ENCODE data around the gene PHF19. TPM values are rescaled to one million over a fixed set of nuclear protein-coding genes. Genes with fewer than 3 reads are reported as not detected.

Gene PHF19
- polyA plus RNA-seq, 6 donors from 2014 or later: 0.26 to 5.4 (median 3.5) TPM

GRCh38 chr9:120857902-120858301 lies 19.1 kb downstream of the PHF19 start:
- no peaks in the 10 kb centered on the region for H3K36me3 Mint-ChIP-seq
- ATAC-seq (ENCODE audit: low read depth in 2 of 2) (no peak), DNase-seq (no peak)
- H3K27ac Mint-ChIP-seq: no peak overlapping the region
- no peaks in the 10 kb centered on the region for H3K9me3 Mint-ChIP-seq
- peaks cover 5 to 11% (median 8%) of the 10 kb centered on the region in 3 donors for H3K4me1 Mint-ChIP-seq
- no peak overlapping the region for H3K4me3 Mint-ChIP-seq
- H3K27me3 Mint-ChIP-seq: no peaks in the 10 kb centered on the region

- Mint-ChIP-seq H3K4me3 (no peak overlapping the region), H3K27ac (no peak overlapping the region), H3K4me1 (peaks cover 8 to 11% (median 8%) of the 10 kb centered on the region in 3 donors), H3K36me3 (no peaks in the 10 kb centered on the region), H3K27me3 (no peaks in the 10 kb centered on the region), H3K9me3 (no peaks in the 10 kb centered on the region)
- ATAC-seq (ENCODE audit: low read depth in 2 of 2): no peak
- DNase-seq: no peak
These were observed 19.5 kb downstream of the PHF19 start for GRCh38 chr9:120857481-120857880.

GRCh38 chr9:120856700-120857099 lies 20.3 kb downstream of the PHF19 start:
- H3K36me3 Mint-ChIP-seq: no peaks in the 10 kb centered on the region

GRCh38 chr9:120855827-120856670 lies 20.9 kb downstream of the PHF19 start:
- H3K9me3 Mint-ChIP-seq: no peaks in the 10 kb centered on the region
- peaks cover 8 to 11% (median 8%) of the 10 kb centered on the region in 3 donors for H3K4me1 Mint-ChIP-seq
- peak overlapping the region in 2 of 6 donors; percentile 26 to 53 for H3K27ac Mint-ChIP-seq
- H3K4me3 Mint-ChIP-seq: no peak overlapping the region
- H3K36me3 Mint-ChIP-seq: no peaks in the 10 kb centered on the region
- DNase-seq: no peak
- H3K27me3 Mint-ChIP-seq: no peaks in the 10 kb centered on the region
- no peak for ATAC-seq (ENCODE audit: low read depth in 2 of 2)

More at GRCh38 chr9:120856700-120857099, 20.3 kb downstream of the PHF19 start:
- ATAC-seq (ENCODE audit: low read depth in 2 of 2): no peak
- no peaks in the 10 kb centered on the region for H3K9me3 Mint-ChIP-seq
- H3K4me3 Mint-ChIP-seq: no peak overlapping the region
- no peaks in the 10 kb centered on the region for H3K27me3 Mint-ChIP-seq
- DNase-seq: no peak
- peak overlapping the region in 1 of 6 donors; percentile 89 for H3K27ac Mint-ChIP-seq
- H3K4me1 Mint-ChIP-seq: peaks cover 8 to 11% (median 8%) of the 10 kb centered on the region in 3 donors

- no peaks in the 10 kb centered on the region for H3K27me3 Mint-ChIP-seq
- H3K4me3 Mint-ChIP-seq: no peak overlapping the region
- peaks cover 4 to 17% (median 8%) of the 10 kb centered on the region in 3 donors for H3K4me1 Mint-ChIP-seq
- ATAC-seq (ENCODE audit: low read depth in 2 of 2): no peak
- no peaks in the 10 kb centered on the region for H3K36me3 Mint-ChIP-seq
- no peak for DNase-seq
- peak overlapping the region in 1 of 6 donors; percentile 47 for H3K27ac Mint-ChIP-seq
- no peaks in the 10 kb centered on the region for H3K9me3 Mint-ChIP-seq
These were observed 22.2 kb downstream of the PHF19 start for GRCh38 chr9:120854596-120855327.

GRCh38 chr9:120853198-120853597 lies 23.8 kb downstream of the PHF19 start:
- no peak for ATAC-seq (ENCODE audit: low read depth in 2 of 2)
- H3K36me3 Mint-ChIP-seq: no peaks in the 10 kb centered on the region
- H3K27me3 Mint-ChIP-seq: no peaks in the 10 kb centered on the region
- H3K4me1 Mint-ChIP-seq: peaks cover 0 to 17% (median 3%) of the 10 kb centered on the region in 3 donors
- no peaks in the 10 kb centered on the region for H3K9me3 Mint-ChIP-seq
- no peak for DNase-seq
- H3K4me3 Mint-ChIP-seq: no peak overlapping the region
- peak overlapping the region in 1 of 6 donors; percentile 7 for H3K27ac Mint-ChIP-seq

GRCh38 chr9:120852240-120853010 lies 24.6 kb downstream of the PHF19 start:
- Mint-ChIP-seq H3K4me3 (no peak overlapping the region), H3K27me3 (no peaks in the 10 kb centered on the region), H3K4me1 (peaks cover 0 to 25% (median 3%) of the 10 kb centered on the region in 3 donors), H3K36me3 (no peaks in the 10 kb centered on the region), H3K27ac (peak overlapping the region in 2 of 6 donors; percentile 7 to 24), H3K9me3 (no peaks in the 10 kb centered on the region)
- ATAC-seq (ENCODE audit: low read depth in 2 of 2) (no peak), DNase-seq (no peak)

GRCh38 chr9:120851449-120851848 lies 25.5 kb downstream of the PHF19 start:
- H3K9me3 Mint-ChIP-seq: no peaks in the 10 kb centered on the region
- H3K4me1 Mint-ChIP-seq: peaks cover 0 to 30% (median 3%) of the 10 kb centered on the region in 3 donors
- H3K36me3 Mint-ChIP-seq: no peaks in the 10 kb centered on the region
- no peak overlapping the region for H3K27ac Mint-ChIP-seq
- DNase-seq (no peak), ATAC-seq (ENCODE audit: low read depth in 2 of 2) (no peak)
- H3K27me3 Mint-ChIP-seq: no peaks in the 10 kb centered on the region
- no peak overlapping the region for H3K4me3 Mint-ChIP-seq

- DNase-seq (no peak), ATAC-seq (ENCODE audit: low read depth in 2 of 2) (no peak)
- H3K4me3 Mint-ChIP-seq: peak overlapping the region in 1 of 8 donors; percentile 32
- peaks cover 0 to 27% (median 3%) of the 10 kb centered on the region in 3 donors for H3K4me1 Mint-ChIP-seq
- peaks cover 0 to 4% of the 10 kb centered on the region in 2 donors for H3K36me3 Mint-ChIP-seq
- H3K9me3 Mint-ChIP-seq: no peaks in the 10 kb centered on the region
- peak overlapping the region in 1 of 6 donors; percentile 32 for H3K27ac Mint-ChIP-seq
- no peaks in the 10 kb centered on the region for H3K27me3 Mint-ChIP-seq
These were observed 26.7 kb downstream of the PHF19 start for GRCh38 chr9:120850315-120850714.

GRCh38 chr9:120846906-120847305 lies 30.1 kb downstream of the PHF19 start:
- H3K36me3 Mint-ChIP-seq: peaks cover 8 to 12% of the 10 kb centered on the region in 2 donors
- DNase-seq (no peak), ATAC-seq (ENCODE audit: low read depth in 2 of 2) (no peak)
- no peaks in the 10 kb centered on the region for H3K27me3 Mint-ChIP-seq
- H3K9me3 Mint-ChIP-seq: no peaks in the 10 kb centered on the region
- no peak overlapping the region for H3K27ac Mint-ChIP-seq
- peak overlapping the region in 1 of 8 donors; percentile 100 for H3K4me3 Mint-ChIP-seq
- peaks cover 12 to 56% (median 28%) of the 10 kb centered on the region in 3 donors for H3K4me1 Mint-ChIP-seq

GRCh38 chr9:120846251-120846889 lies 30.6 kb downstream of the PHF19 start:
- DNase-seq: no peak
- no peak for ATAC-seq (ENCODE audit: low read depth in 2 of 2)
- H3K27me3 Mint-ChIP-seq: no peaks in the 10 kb centered on the region
- H3K27ac Mint-ChIP-seq: peak overlapping the region in 1 of 6 donors; percentile 84
- H3K36me3 Mint-ChIP-seq: peaks cover 8 to 12% of the 10 kb centered on the region in 2 donors
- peak overlapping the region in 1 of 8 donors; percentile 100 for H3K4me3 Mint-ChIP-seq
- no peaks in the 10 kb centered on the region for H3K9me3 Mint-ChIP-seq
- H3K4me1 Mint-ChIP-seq: peaks cover 17 to 61% (median 33%) of the 10 kb centered on the region in 3 donors

GRCh38 chr9:120845255-120845654 lies 31.7 kb downstream of the PHF19 start:
- Mint-ChIP-seq H3K4me1 (peaks cover 18 to 59% (median 35%) of the 10 kb centered on the region in 3 donors), H3K27me3 (no peaks in the 10 kb centered on the region), H3K27ac (no peak overlapping the region), H3K36me3 (peaks cover 8 to 12% of the 10 kb centered on the region in 2 donors), H3K4me3 (peak overlapping the region in 3 of 8 donors; percentile 93 to 100 (median 97)), H3K9me3 (no peaks in the 10 kb centered on the region)
- ATAC-seq (ENCODE audit: low read depth in 2 of 2) (no peak), DNase-seq (no peak)

All from naive B cell (primary cell).